Measurements from ENCODE around the gene CACNA2D2. TPM values are rescaled to one million over a fixed set of nuclear protein-coding genes. Genes with fewer than 3 reads are reported as not detected.

CACNA2D2 gene
- total RNA-seq, 1 donor from 2014 or later: not detected

GRCh38 chr3:50375258-50375931 is 128.0 kb downstream of the CACNA2D2 start:
- Histone ChIP-seq H3K4me3 (ENCODE audit: low read depth, low read length) (no peak overlapping the region), H3K27me3 (ENCODE audit: control insufficient read depth, insufficient read depth, low read length) (peaks cover 4% of the 10 kb centered on the region)
- FAIRE-seq: no peak

GRCh38 chr3:50374363-50375257 is 128.8 kb downstream of the CACNA2D2 start:
- Histone ChIP-seq H3K27me3 (ENCODE audit: control insufficient read depth, insufficient read depth, low read length) (peaks cover 4% of the 10 kb centered on the region), H3K4me3 (ENCODE audit: low read depth, low read length) (no peak overlapping the region), H3K36me3 (ENCODE audit: control insufficient read depth, insufficient read depth, low read length) (no peaks in the 10 kb centered on the region)
- DNase-seq (ENCODE audit: low read depth): no peak
- no peak for FAIRE-seq
- no peak for TF ChIP-seq CTCF (IDR thresholded peaks at IDR 0.05; ENCODE audit: insufficient read depth, low read length, severe bottlenecking)

More at GRCh38 chr3:50375258-50375931, 128.0 kb downstream of the CACNA2D2 start:
- no peak for DNase-seq (ENCODE audit: low read depth)
- TF ChIP-seq CTCF (IDR thresholded peaks at IDR 0.05; ENCODE audit: insufficient read depth, low read length, severe bottlenecking): no peak
- no peaks in the 10 kb centered on the region for H3K36me3 ChIP-seq (ENCODE audit: control insufficient read depth, insufficient read depth, low read length)

GRCh38 chr3:50373146-50374051 is 130.0 kb downstream of the CACNA2D2 start:
- no peak for FAIRE-seq
- DNase-seq (ENCODE audit: low read depth): no peak
- TF ChIP-seq CTCF (IDR thresholded peaks at IDR 0.05; ENCODE audit: insufficient read depth, low read length, severe bottlenecking): no peak

GRCh38 chr3:50372349-50372748 is 131.1 kb downstream of the CACNA2D2 start:
- peaks cover 4% of the 10 kb centered on the region for H3K27me3 ChIP-seq (ENCODE audit: control insufficient read depth, insufficient read depth, low read length)
- no peak for DNase-seq (ENCODE audit: low read depth)
- H3K36me3 ChIP-seq (ENCODE audit: control insufficient read depth, insufficient read depth, low read length): no peaks in the 10 kb centered on the region
- FAIRE-seq: no peak
- no peak overlapping the region for H3K4me3 ChIP-seq (ENCODE audit: low read depth, low read length)
- no peak for TF ChIP-seq CTCF (IDR thresholded peaks at IDR 0.05; ENCODE audit: insufficient read depth, low read length, severe bottlenecking)

More at GRCh38 chr3:50373146-50374051, 130.0 kb downstream of the CACNA2D2 start:
- Histone ChIP-seq H3K27me3 (ENCODE audit: control insufficient read depth, insufficient read depth, low read length) (peaks cover 4% of the 10 kb centered on the region), H3K4me3 (ENCODE audit: low read depth, low read length) (no peak overlapping the region), H3K36me3 (ENCODE audit: control insufficient read depth, insufficient read depth, low read length) (no peaks in the 10 kb centered on the region)

GRCh38 chr3:50371133-50371685 is 132.2 kb downstream of the CACNA2D2 start:
- H3K36me3 ChIP-seq (ENCODE audit: control insufficient read depth, insufficient read depth, low read length): no peaks in the 10 kb centered on the region
- no peak for DNase-seq (ENCODE audit: low read depth)
- peaks cover 6% of the 10 kb centered on the region for H3K27me3 ChIP-seq (ENCODE audit: control insufficient read depth, insufficient read depth, low read length)
- no peak for FAIRE-seq
- no peak for TF ChIP-seq CTCF (IDR thresholded peaks at IDR 0.05; ENCODE audit: insufficient read depth, low read length, severe bottlenecking)
- no peak overlapping the region for H3K4me3 ChIP-seq (ENCODE audit: low read depth, low read length)
